Activated CD8-positive, alpha-beta memory T cell treated with anti-CD3 and anti-CD28 coated beads for 4 hours (primary cell): ENCODE measurements around the gene ALDH16A1.

Source experiments
- DNase-seq, 2 donors: peaks; one replicate each; pipeline ENCODE4 v3.0.0-alpha.2; 2020; ENCODE audit warnings: low read depth in 2 of 2

The ALDH16A1 gene

DNA sequence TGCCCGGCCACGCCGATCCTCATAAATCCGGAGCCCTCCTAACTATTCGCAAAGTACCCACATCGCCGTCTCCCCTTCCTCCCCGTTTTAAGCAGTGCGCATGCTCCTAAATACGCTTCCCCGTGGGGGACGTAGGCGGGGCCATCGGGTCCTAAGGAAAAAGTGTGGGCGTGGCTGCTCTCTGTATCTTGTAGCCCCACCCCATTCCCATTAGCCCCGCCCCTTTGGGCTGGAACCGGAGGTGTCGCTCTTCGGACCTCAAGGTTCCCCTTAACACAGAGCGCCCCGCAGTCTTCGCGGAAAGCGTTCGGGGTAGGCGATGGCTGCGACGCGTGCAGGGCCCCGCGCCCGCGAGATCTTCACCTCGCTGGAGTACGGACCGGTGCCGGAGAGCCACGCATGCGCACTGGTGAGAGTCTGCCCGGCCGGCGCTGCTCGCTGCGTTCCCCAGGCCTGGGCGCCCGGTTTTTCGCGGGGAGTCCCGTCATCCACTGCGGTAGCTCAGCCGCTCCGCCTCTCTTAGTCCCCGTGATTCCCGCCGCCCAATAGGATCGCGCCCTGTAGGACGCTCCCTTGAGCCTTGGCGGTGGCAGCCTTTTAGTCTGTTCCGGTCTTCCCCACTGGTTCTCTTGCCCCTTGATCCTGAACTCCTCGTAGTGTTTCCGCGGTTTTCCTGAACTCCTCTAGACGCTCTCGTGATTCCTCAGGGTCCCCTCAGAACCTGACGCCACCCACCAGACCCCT, at the start of gene ALDH16A1:
Gene ALDH16A1, plus strand, starts transcription at position 213 of the 744 bp plus-strand sequence. Its CDS starts 107 bp downstream, at position 320.
- peak; percentile 94 to 95 for DNase-seq

DNA sequence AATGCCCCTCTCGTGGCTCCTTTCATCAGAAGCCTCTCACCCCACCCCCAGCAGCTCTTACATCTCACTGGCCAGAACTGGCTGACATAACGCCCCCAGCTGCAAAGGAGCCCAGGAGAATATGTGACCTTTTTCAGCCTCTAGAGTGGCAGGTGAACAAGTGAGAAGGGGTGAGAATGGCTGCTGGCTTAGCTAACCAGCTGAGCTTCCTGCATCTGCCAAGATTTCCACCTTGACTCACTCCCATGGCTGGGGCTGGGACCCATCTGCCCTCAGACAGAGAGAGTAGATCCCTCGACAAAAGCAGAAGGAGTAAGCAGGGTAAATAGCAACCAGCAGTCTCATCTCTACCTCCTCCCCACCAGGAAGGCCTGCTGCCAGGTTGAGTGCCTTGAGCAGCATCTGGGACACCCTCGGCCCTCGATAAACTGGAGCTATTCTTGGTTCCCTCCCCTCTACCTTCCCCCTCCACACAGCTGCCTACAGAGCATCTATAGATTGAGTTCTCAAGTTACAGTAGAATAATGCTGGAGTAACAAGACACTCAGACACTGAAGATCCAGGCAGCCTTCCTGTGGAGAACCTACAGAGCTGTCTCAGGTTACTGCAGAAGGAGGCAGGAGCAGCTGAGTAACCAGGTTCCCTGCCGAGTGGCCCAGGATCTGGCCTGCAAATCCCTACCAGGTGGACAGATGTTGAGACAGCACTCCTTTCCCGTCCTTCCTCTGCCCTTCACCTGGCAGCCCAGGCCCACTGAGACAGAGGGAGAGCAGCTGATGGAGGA, 49.4 kb upstream of the ALDH16A1 start:
- DNase-seq: no peak

DNA sequence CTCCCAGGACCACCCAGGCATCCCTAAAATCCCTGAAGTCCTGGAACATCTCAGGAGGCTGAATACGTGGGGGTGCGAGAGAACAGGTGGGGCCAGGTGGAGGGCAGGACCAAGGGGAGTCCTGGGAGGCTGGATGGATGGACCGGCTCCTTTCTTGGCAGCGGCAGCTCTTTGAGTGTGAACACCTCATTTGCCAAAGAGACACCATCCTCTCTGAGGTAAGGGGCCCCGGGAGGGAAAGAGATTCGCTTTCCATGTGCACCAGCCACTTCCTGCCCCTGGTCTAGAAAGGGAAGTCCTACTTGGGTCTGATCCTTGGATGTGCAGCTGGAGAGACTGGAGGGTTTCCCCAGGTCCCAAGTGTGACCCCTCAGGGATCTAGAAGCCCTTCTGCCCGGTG, 45.9 kb upstream of the ALDH16A1 start:
- DNase-seq: no peak

GRCh38 chr19:49407482-49408015, 45.5 kb upstream of the ALDH16A1 start:
- no peak for DNase-seq

GRCh38 chr19:49408816-49409440, 44.1 kb upstream of the ALDH16A1 start:
- DNase-seq: no peak

DNA sequence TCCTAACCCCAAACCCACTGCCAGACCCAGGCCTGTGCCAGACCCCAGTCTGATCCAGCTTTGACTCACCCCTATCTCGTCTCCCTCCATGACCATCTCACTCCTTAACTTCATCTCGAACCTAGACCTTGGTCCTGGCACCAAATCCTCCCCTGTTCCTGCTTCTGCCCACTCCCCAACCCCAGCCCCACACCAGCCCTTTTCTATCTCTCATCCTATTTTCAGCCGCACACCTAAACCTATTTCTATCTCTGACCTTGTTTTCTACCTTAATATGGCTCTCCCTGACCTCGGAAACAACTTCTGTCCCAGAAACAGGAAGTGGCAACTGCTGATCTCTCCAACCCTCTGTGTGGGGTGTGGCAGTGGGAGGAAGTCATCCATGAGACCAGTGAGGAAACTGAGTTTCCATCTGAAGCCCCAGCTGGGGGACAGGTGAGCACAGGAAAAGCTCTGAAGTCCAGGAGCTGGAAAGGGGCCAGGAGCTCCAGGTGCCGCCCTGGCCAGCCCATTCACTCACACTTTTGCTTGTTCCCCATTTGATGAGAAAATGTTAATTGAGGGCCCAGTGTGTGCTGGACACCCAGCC, 43.5 kb upstream of the ALDH16A1 start:
- DNase-seq: no peak

GRCh38 chr19:49411681-49412326, 41.2 kb upstream of the ALDH16A1 start:
- no peak for DNase-seq

DNA sequence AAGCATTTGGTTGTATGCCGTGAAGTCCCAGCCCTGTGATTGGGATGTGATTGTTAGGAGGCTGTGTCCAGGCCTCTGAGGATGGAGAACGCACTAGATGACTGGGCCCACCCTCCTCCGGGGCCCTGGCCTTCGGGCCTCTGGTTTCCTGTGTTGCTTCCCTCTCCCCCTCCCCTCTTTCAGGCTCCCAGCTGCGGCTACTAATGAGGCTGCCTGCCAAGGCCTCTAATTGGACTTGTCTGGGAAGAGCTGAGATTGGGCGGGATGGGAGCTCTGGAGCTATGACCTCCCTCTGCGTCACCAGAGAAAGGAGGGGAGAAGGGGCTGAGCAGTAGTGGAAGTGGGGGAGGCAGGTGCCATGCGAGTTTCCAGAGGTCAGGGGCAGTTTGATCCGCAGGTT, 39.7 kb upstream of the ALDH16A1 start:
- no peak for DNase-seq

DNA sequence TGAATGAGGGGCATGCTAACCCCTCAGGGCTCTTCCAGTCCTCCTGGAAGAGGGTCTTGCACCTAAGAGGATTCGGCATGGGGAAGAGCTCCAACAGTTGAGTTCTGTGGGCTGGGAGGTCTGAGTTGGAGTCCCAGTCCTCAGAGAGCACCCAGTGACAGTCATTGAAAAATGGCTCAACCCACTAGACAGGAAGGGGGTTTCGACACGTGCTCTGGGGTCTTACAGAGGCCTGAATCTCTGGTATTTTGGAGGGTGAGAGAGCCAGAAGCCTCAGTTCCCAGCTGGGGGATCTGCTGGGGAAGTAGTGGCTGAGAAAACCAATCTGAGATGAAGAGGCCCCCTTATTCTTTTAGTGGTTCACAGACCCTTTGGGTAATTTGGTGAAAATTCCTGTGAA, 38.8 kb upstream of the ALDH16A1 start:
- DNase-seq: no peak

DNA sequence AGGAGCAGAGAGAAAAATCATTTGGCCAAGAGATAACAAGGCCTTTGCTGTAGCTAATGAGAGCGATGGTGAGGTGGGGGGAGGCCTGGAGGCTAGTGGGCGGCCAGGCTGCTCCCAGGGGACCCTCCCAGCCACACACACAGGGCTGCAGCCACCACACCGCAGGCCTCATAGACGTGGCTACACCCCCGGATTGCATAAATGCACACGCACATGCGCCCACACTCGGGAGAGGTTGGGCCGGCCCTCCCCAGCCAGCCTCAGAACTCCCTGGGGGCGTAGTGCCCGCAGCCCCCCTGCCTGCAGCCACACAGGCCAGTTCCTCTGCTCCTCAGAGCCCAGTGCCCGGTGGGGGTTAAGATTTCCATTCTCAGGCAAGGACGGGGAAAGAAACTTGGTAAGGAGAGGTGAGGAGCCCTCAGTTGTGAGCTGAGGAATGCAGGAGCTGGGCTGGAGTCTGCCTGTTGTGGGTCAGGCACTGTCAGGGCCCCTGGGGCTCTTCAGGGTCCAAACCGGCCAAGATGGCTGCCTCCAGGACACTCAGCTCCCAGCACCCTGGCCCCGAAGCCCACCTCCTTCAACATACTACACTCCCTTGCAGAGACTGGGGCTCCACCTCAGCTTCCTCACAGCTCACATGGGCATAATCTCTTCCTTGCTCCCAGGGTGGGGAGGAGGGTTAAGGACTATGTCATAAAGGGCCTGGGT, 37.8 kb upstream of the ALDH16A1 start:
- DNase-seq: no peak

DNA sequence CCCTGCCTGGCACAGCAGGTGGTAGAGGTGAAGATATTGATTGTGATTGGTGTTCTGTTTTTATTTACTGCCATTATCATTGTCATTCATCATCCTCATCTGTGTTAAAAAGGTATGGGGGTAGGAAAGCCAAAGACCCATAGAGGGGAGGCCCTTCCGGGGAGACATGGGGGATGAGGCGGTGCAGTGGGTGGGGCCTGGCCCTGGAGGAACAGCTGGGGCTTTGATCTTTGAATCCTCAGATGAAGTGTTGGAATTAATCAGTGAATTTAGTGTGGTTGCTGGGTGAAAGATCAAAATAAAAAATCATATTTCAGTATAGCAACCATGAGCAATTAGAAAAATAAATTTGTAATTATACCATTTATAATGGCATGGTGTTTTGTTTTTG, 37.2 kb upstream of the ALDH16A1 start:
- no peak for DNase-seq

DNA sequence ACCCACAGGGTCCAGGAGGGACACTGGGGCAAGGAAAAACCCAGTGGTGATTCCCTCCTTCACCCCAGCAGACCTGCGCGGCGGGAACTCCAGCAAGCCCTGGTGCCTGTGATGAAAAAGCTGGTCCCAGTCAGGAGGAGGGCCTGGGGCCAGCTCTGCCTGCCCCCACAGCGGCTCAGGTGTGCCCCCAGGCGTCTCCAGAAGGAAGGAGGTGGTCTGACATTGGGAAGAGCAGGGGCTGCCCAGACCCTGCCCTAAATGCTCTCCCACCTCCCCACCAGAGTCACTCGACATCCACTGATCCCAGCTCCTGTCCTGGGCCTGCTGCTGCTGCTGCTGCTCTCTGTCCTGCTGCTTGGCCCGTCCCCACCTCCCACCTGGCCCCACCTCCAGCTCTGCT, 35.9 kb upstream of the ALDH16A1 start:
- no peak for DNase-seq

DNA sequence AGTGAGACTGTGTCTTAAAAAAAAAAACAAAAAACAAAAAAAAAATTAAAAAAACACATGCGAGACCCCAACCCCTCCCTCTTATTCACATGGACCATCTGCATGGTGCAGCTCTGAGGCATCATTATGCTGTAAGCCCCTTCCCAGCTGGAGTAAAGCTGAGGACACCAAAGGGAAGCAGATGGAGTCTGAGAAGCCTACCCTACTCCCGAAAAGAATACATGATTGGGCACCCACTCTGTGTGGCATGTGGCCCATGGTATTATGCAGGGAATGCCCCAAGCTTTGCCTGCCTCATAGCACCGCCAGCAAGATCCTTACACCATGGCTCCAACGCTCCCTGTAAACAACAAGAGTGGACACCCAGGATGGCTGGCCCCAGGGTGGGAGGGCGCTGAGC, 34.5 kb upstream of the ALDH16A1 start:
- DNase-seq: no peak

GRCh38 chr19:49419173-49419572, 33.9 kb upstream of the ALDH16A1 start:
- DNase-seq: no peak

DNA sequence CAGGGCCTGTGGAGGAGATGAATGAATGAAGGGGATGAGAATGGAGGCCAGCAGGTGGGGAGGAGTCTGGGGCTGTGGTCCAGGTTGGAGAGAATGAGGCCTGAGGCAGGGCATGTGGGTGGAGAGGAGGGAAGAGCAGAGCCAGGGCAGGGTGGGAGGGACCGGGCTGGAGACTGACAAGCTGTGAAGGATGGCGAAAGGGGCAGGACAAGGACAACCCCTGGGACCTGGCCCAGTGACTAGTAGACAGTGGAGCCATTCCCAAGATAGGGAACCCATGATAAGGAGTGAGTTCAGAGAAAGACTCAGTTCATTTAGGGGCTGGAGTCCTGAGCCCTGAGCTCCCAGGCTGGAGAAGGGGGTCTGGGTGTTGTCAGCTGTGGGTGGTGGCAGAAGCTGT, 32.8 kb upstream of the ALDH16A1 start:
- no peak for DNase-seq

DNA sequence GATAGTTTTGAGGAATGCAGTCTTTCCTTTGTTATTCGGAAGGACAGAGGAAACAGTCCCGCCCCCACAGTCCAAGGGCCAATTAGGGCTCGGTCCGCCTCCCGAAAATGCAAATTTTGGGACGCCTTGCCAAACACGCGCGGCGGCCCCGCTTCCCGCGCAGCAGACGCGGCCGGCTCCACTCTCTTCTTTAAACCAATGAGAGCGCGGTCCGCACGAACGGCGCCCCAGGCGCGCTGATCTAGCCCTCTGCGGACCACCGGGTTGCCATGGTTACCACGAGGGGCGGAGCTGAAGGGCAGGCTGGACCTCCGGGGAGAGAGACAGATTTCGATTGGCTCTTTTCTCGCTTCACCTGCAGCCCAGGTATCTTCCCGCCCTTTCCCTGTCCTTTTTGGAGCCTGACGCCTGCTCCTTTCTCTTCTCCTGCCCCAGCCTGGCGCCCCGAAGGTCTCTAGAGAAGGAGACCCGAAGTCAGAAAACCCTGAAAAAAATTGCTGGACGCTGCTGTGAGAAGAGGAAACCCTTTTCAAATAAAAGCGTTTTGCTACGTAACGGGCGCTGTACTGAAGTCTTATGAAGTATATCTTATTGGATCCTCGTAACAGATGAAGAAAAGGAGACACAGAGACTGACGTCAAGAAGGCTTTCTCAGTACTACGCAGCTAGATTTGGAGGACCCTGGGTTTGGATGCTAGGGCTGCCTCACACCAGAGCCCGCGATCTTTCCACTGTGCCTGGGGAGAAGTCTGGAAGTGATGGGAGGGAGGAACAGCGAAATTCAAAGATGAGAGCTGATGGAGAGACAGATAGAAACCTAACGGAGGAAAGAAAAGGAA, 31.8 kb upstream of the ALDH16A1 start:
- DNase-seq: no peak

GRCh38 chr19:49421878-49422202, 31.2 kb upstream of the ALDH16A1 start:
- DNase-seq: no peak

DNA sequence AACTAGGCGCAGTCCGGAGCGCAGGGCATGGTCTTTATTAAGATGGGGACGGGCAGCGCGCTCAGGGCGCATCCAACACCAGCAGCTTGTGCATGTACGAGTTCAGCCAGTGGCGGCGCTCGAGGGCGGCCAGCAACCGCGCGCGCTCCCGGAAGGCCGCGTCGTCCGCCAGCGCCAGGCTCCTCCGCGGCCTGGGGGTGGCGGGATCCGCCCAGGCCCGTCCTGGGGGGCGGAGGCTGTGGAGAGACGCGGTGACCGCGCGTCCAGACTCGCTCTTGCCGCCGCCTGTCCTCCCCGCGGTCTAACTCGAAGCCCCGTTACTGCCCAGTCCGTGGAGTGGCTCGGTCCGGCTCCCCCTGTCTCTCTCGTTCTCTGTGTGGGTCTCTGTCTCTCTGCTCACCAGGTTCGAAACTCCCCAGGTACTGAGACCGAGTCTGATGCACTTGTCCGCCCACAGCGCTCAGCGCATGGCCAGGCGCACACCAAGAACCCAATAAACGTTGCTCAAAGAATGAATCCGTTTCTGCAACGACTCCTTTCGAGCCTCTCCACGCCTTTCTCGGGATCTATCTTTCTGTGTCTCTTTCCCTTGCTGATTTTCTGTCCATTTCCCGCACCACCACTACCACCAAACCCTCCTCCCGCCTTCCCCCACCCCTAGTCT, 30.5 kb upstream of the ALDH16A1 start:
- DNase-seq: no peak

DNA sequence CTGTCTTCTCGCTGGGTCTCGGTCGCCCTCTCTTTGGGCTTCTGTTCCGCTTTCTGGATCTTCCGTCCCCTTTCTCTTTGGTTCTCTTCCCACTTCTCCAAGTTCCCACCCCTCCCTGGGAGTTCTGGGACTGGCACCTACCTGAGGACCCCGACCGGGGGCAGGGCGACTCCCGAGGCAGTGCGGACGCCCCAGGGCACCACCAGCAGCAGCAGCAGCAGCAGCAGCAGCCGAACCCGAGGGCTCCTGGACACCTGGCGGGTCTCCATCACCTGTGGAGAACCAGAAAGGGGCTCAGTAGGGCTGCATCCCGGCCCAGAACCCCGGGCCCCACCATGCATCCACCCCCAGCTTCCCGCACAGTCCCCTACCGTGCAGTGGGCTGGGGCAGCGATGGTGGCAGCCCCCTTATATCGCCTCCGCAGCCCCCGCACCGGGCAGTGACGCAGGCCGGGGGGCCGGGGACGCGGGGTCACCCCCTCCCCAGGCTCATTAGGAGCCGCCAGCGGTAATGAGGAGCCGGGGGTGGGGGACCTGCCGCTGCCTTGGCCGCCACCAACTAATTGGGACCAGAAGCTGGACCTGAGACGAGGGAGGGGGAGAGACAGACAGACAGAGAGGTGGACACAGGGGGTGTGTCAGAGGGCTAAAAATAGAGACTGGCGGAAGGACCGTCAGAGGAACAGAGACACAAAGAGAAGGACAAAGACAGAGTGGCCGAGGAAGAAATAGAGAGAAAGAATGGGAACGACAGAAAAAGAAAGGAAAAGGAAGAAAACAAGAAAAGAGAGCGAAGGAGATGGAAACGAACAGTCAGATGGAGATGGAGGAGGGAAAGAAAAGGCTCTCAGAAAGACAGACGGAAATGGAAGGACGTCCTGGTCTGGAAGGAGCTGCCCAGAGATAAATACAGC, 29.7 kb upstream of the ALDH16A1 start, which contains the start of gene PTH2:
Gene PTH2, minus strand, starts transcription at position 371 of the 914 bp plus-strand sequence. Its CDS starts 102 bp downstream, at position 269.
- DNase-seq: no peak
